C4-2B (cell line): ENCODE results near the gene ZBTB40.

Source experiments
- H3K27ac ChIP-seq: fragments of 450-650 bp; 2 replicates; pipeline ENCODE4 v1.5.1; 2017
- ZFX ChIP-seq: fragments of 450-650 bp; IDR thresholded peaks from 2 replicates; pipeline ENCODE4 v1.6.1; 2017
- TF ChIP-seq, protein P1 (sequence below): fragments of 450-650 bp; conservative IDR thresholded peaks from 2 replicates; pipeline ENCODE4 v1.5.1; 2017; ENCODE audit warnings: mild to moderate bottlenecking

ZBTB40 gene

DNA sequence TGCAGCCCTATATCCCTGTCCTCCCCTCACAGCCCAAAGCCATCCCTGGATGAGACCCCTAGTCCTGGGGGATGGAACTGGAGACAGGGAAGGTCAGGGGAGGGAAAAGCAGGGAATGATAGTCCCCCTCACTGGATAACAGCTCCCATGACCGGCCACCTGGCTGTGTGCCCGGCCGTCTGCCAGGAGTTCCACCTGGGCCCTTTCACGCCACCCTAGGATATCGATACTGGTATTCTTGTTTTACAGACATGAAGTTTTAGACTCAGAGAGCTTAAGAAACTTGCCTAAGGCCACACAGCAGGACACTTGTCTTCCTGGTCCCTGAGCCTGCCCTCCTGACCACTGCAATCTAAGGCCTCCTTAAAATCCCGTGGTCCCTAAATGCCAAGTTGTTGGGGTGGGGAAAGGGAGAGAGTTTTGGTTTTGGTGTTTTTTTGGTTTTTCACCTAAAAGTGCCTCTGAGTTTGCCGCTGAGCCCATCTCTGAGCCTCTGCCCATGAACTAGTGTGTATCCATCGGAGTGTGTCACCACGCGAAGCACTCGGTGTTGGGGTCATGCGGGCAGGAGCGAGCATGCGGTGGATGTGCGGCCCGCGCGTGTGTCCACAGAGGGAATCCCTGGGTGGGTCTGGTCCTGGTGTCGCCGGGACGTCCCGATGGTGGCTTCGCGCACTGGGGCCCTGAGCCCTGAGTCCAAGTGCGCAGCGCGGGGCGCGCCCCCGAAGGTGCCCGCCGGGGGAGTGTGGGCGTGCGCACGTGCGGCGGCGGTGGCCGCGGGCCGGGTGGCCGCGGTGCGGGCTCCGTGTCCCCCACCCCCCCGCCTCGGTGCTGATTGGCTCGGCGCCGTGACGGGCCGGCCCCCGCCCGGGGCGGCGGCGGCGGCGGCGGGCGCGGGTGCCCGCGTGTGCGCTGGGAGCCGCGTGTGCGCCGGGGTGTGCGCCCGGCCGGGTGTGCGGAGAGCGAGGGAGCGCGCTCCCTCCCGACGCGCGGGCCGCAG lies 111.2 kb downstream of the ZBTB40 start, which contains the start of gene EPHA8:
Gene EPHA8, plus strand, starts transcription at position 906 of the 1,000 bp plus-strand sequence. CDS start 147 bp downstream, outside the sequence.
- TF ChIP-seq, protein P1, sequence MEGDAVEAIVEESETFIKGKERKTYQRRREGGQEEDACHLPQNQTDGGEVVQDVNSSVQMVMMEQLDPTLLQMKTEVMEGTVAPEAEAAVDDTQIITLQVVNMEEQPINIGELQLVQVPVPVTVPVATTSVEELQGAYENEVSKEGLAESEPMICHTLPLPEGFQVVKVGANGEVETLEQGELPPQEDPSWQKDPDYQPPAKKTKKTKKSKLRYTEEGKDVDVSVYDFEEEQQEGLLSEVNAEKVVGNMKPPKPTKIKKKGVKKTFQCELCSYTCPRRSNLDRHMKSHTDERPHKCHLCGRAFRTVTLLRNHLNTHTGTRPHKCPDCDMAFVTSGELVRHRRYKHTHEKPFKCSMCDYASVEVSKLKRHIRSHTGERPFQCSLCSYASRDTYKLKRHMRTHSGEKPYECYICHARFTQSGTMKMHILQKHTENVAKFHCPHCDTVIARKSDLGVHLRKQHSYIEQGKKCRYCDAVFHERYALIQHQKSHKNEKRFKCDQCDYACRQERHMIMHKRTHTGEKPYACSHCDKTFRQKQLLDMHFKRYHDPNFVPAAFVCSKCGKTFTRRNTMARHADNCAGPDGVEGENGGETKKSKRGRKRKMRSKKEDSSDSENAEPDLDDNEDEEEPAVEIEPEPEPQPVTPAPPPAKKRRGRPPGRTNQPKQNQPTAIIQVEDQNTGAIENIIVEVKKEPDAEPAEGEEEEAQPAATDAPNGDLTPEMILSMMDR = no peak
- TF ChIP-seq ZFX = no peak
- no peak within 1 kb of the TSS for H3K27ac ChIP-seq

DNA sequence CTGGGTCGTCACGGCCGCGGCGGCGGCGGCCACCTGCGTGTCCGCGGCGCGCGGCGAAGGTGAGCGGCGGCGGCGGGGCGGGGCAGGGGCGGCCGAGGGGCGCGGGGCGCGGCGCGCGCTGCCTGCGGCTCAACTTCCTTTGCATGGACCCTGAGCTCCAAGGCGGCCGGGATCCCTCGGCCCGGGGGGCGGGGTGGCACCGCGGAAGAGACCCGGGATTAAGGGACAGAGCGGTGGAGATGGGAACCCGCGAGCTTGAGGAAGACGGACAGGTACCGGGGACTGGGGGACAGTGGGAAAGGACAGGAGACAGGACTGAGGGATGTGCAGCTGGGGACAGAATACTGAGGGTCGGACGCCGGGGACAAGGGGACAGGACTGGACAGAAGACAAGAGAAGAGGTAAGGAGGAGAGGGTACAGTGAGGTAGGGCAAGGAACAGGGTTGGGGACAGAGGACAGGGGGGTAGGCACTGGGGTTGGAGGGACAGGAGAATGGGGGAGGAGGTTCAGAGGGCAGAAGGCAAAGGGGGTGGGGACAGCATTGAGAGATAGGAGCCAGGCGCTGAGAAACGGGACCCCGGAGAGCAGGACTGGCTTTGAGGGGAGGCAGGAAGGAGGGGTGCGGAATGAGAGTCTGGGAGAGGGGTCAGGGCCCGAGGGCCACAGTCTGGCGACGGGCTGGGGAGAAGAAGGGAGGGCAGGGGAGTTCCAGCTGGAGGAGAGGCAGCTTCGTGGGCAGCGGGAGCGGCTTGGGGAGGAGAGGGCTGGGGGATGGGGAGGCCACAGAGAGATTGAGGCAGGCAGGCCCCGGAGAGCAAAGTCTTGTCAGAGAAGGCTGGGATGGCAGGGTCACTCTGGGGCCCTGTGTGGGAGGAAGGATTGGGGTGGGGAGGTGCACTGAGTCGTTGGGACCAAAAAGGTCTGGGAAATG lies 112.3 kb downstream of the ZBTB40 start:
- no peak overlapping the region for H3K27ac ChIP-seq
- TF ChIP-seq ZFX = no peak
- TF ChIP-seq, protein P1 = no peak

DNA sequence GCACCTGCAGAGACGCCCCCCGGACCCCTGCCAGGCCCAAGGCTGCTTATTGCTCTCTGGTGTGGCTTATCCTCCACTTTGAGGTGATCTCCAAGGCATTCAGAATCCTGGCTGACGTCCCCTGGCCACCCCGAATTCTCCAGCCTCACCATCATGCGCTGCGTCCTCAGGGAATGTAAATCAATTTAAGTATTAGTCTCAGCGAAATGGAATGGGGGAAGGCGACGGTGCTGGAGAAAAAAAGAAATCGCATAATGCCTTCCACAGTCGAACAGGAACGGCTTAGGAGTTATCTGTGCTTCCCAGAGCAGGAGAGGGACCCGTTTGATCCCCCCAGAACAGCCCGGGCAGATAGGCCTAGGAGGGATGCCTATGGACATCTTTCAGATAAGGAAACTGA lies 114.5 kb downstream of the ZBTB40 start:
- H3K27ac ChIP-seq = no peak overlapping the region
- TF ChIP-seq, protein P1 = no peak
- TF ChIP-seq ZFX = no peak

DNA sequence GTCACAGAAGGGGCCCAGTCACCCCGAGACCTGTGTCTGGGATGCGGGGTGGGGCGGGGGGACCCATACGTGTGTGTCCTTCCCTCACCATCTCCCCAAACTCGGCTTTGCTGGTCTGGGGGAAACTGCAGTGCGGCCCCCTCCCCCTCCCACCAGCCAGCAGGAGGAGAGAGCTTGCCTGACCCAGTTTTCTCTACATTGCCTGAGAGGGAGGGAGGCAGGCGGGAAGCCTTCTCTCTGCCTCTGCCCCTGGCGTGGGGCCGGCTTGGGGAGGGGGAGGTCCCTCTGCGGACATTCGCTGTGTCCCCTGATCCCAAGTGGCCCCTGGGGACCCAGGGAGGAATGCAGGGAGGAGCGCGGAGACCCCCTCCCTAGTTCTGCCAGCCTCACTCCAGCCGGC lies 115.5 kb downstream of the ZBTB40 start:
- no peak for TF ChIP-seq ZFX
- TF ChIP-seq, protein P1 = no peak
- no peak overlapping the region for H3K27ac ChIP-seq

DNA sequence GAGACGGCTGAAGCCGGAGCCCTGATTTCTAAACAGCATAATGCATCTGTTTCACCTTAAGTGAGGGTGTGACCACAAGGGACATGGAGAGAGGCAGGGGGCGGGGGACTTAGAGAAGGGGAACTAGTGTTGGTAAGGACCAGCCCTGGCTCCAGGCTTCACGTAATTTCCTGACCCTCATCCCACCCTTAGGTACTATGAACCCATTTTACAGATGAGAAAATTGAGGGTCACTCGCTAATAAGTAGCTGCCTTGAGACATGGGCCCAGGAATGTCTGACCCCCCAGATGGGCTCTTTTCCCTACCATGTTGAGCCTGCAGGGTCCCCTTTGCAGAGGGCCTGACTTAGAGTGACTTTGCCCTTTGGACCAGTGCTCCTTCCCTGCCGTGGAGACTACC lies 116.3 kb downstream of the ZBTB40 start:
- TF ChIP-seq ZFX = no peak
- TF ChIP-seq, protein P1 = no peak
- H3K27ac ChIP-seq = no peak overlapping the region

DNA sequence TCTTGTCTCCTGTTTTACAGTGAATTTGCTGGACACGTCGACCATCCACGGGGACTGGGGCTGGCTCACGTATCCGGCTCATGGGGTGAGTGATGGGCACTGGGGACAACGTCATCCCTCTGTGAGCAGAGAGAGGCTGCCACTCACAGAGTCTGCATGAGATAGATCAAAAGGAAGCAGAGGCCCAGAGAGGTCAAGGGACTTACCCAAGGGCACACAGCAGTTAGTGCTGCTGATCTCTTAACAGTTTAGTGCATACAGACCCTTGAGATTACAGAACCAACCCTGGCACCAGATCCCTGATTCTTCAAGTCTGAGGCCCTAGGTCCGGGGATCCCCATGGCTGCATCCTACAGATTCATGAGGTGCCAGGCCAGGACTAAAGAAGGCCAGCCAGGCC lies 117.6 kb downstream of the ZBTB40 start:
- no peak for TF ChIP-seq ZFX
- TF ChIP-seq, protein P1 = no peak
- H3K27ac ChIP-seq = no peak overlapping the region
